NCI-H1436 treated with DMSO at 0.1 percent for 48 hours (cell line): ENCODE results near the gene CACNG5.

Experiments
- DNase-seq: peaks from one replicate; lab custom pipeline; 2025; lab: John Stamatoyannopoulos, UW

CACNG5 gene

GRCh38 chr17:66826856-66827255 lies 8.1 kb upstream of the CACNG5 start:
- DNase-seq, result no peak

DNA sequence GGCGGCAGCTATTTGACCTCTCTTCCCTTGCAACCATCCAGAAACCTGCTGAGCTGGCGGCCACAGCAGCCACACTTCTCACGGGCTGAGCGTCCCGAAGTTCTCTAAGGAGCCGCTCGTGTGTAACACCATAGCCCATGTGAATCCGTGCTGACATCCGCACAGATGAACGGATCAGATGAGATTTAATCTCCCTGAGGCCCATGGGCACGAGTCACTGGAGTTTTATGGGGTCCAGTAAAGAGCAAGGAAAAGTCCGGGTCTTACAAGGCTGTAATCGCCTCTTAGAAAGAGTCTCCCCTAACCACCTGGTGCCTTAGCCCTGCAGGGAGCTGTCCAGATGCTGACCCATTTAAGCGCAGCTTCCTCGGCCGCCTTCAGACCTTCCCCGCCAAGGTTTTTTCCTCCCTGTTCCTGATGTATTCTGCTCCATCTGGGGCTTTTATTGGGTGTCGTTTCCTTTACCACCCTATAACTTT lies 5.5 kb upstream of the CACNG5 start:
- DNase-seq, result no peak

DNA sequence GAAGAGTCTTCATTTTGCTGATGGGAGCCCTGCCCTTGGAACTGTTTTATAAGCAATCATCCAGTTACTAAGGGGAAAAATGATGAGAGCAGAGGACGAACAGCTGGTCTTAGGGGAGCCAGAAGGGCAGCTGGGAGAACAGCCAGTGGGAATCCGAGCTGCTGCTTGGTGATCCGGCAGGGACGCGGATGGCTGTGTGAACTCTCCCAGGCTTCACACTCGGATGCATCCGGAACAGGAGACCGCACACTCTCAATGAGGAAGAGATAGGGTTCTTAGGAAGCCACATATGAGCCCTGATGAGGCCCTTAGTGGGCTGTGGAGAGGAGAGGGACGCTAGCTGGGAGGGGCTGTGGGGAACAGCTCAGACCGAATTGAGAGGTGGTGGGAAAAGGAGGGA lies 5.0 kb upstream of the CACNG5 start:
- DNase-seq, result no peak

DNA sequence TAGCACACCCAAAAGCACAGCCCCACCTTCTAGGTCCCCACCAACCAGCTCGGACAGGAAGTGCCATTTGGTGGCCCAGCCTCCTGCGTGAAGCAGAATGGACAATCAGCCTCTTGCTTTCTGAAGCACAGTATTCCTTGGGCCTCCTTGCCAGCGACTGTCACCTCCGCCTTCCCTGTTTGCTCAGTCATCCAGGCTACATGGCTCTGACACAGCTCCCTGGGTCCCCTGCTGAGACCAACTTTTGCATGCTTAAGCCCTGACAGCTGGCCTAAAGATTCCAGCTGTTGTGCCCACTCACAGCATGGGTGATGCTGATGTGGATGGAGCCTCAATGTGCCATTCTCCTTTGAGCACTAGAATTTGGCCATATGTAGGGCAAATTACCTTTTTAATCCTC lies 4.5 kb upstream of the CACNG5 start:
- DNase-seq, result no peak

- DNase-seq, result no peak
Measured at GRCh38 chr17:66831383-66832210, 3.3 kb upstream of the CACNG5 start.

DNA sequence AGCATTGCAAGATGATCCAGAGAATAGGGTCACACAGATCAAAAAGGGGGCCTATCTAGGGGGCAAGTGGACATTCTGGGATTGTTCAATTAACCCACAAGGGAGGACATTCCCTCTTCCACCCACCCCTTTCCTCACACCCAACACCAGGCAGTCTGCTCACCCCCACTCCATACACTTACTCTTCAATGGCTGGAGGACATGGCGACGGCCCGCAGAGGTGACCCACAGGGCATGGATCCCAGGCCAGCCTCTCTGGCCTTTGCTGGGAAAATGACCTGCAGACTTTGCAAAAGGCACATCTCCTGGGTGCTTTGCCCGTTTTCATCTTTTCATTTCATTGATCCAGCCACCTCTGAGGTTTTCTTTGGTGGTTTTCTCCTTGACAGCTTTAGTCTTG lies 1.7 kb upstream of the CACNG5 start:
- DNase-seq, result no peak

- no peak for DNase-seq
Measured at GRCh38 chr17:66834426-66834918, 445 bp upstream of the CACNG5 start.

GRCh38 chr17:66835476-66835875 lies 559 bp downstream of the CACNG5 start:
- no peak for DNase-seq

DNA sequence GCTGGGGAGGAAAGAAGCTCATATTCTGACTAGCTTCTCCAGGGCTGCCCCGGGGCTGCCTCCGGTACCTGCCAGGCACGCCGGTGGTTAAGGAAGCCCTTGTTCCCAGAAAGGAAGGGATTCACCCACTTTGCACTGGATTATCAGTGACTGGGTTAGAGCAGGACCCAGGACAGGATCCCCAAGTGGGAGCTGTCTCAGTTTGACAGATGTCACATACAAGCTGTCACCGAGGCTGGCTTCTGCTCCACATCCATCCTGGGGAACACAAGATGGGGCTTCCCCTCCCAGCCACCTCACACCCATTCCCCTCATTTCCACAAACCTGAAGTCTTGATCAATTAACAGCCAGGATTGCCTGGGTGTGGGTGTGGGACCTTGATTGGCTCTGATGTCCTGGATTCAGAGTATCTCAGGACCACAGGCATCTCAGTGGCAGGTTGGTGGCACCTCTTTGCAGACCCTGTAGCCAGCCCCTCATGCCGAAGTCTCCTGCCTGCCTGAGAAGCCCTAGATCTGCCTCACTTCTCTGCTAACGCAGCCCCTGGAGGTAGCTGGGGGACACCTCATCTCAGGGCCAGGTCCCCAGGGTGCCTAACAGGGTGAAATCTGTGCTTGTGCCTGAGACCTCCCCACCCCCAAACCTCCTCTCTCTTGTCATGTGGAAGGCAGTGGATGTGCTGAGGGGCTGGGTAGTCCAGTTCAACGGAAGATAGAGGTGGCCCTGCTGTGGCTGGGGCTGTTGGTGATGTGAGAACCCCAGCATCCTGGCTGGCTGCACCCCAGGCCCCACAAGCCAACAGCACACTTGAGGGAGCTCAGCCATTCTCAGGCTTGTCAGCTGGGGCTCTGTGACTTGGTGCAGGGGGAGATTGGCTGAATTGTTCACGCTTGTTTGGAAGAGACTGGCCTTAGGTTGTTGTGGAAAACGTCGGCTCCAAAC lies 1.4 kb downstream of the CACNG5 start:
- no peak for DNase-seq

- no peak for DNase-seq
Measured at GRCh38 chr17:66837226-66837625, 2.3 kb downstream of the CACNG5 start.

DNA sequence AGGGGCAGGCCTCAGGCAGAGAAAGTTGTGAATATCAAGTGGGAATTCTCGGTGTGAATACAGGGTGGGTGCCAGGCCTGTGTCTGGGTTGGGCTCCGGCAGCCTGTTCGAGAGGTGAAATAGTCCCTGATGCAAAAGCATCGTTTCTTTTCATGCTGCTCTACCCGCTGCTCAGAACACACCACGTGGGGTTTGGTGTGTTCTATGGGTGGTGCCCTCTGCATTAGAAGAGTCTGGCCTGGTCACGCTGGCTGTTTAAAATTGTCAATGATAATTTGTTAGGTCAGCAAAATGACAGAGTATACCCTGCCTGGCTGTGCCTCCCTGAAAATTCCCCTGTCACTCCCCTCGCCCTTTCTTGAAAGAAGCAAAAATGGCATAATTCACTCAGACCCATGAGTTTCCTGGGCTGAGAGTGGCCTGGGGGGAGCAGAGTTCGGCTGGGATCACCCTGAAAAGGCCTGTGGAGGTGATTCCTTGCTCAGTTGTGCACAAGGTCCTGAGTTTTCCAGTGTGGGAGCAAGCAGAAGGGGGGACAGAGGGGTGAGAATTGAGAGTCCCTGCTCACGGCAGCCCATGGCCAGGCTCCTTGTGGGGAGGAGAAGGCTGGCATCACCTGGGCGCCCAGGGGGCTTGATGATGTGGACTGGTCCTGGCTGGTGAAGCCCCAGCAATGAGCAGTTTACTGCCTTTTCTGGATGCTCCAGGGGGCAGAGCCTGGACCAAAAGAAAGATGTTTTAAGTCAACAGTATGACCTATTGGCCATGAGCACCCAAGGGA lies 3.2 kb downstream of the CACNG5 start:
- no peak for DNase-seq

- DNase-seq, result no peak
Measured at GRCh38 chr17:66839616-66840015, 4.7 kb downstream of the CACNG5 start.

- no peak for DNase-seq
Measured at GRCh38 chr17:66840061-66840460, 5.1 kb downstream of the CACNG5 start.

DNA sequence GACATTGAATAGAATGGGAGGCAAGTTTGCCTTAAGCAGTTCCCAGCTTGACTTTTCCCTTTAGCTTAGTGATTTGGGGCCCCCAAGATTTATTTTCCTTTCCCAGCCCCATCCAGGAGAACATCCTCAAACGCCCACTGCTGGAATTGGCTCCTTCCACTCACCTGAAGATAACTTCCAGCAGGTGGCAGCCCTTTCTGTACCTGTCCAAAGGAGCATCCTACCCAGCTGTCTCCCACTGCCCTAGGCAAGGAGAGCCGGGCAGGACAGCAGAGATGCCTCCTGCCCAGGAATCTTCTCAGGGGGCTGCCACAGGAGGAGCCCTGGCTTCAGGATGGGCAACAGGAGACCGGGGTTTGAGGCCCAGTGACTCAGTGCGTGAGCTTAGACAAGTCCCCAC lies 6.4 kb downstream of the CACNG5 start:
- no peak for DNase-seq

GRCh38 chr17:66841744-66842143 lies 6.8 kb downstream of the CACNG5 start:
- DNase-seq, result no peak

- DNase-seq, result no peak
Measured at GRCh38 chr17:66842505-66842904, 7.6 kb downstream of the CACNG5 start.

- DNase-seq, result no peak
Measured at GRCh38 chr17:66842959-66843358, 8.0 kb downstream of the CACNG5 start.

- DNase-seq, result no peak
Measured at GRCh38 chr17:66843627-66844026, 8.7 kb downstream of the CACNG5 start.

GRCh38 chr17:66847704-66848103 lies 12.8 kb downstream of the CACNG5 start:
- no peak for DNase-seq

- DNase-seq, result no peak
Measured at GRCh38 chr17:66848496-66848895, 13.6 kb downstream of the CACNG5 start.

DNA sequence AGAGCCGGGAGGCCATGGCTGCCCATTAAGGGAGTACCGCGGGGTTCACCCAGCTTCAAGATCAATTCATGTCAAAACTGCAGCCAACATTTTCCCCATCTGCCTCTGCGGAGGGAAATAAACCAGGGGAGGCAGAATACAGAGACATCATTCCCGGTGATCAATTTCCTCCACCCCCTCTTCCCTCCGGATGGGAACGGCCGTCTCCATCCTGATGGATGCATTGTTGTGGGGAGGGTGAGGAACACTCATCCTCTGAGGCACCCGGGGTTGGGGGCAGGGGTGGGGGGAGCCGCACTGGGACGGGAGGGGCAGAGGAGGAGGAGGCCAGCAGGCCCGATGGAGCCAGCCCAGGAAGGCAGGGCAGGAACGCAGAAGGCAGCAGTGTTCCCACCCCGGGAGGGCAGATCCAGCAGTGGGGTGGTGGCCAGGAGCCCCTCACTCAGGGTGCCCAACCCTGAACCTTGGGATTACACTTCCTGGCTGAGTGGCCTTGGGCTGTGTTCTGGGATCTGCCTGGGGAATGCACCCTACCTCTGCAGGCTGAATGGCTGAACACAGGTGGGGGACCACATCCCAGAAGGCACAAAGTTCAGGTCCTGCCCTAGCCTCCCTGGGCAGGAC lies 14.2 kb downstream of the CACNG5 start:
- DNase-seq, result no peak
